Measurements from ENCODE around the gene RPL37.
"Not testable (repeated sequence)": the region's sequence is repeated elsewhere in the genome, so short reads cannot be mapped to it uniquely, and the experiment has no call there.

RPL37 gene

DNA sequence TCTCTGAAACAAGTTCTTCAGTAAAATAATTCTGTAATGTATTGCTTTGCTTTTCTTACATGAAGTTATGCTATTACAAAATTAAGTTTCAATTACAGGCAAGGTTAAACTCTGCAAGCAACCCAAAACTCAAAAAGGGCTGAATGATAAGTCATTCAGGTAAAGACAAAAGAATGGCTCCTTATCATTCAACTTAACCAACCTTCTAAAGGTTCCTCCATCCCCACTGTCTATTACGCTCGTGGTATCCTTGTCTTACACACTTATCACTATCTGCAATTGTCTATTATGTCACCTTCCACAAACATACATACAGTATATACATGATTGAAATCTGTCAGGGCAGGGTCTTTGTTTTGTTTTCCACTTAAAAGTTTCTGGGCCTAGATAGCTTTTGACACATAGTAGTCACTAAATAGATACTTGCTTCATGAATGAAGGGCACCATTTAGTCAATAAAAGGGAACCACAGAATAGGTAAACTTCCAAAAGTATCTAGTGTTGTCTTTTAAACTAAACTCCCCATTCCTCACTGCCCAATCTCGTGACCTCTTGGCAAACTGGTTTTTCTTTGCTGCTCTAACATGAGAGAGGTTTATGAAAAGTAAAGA, 6.9 kb downstream of the RPL37 start:
- peaks cover 79% of the 10 kb centered on the region for H3F3A ChIP-seq (ENCODE audit: insufficient read depth, low read length)

GRCh38 chr5:40827188-40827977, 7.6 kb downstream of the RPL37 start:
- Histone ChIP-seq H3K27ac (ENCODE audit: low read length) (no peak overlapping the region), H3K4me1 (ENCODE audit: low read length) (peaks cover 10% of the 10 kb centered on the region)
- TF ChIP-seq CTCF (IDR thresholded peaks at IDR 0.05; ENCODE audit: low read length), result no peak
- no peak for TF ChIP-seq EZH2phosphoT487 (IDR thresholded peaks at IDR 0.05; ENCODE audit: low read length)
- no peak for TF ChIP-seq EZH2 (optimal IDR thresholded peaks at IDR 0.05; ENCODE audit: low read depth, low read length)

More for the DNA sequence above, 6.9 kb downstream of the RPL37 start:
- no peaks in the 10 kb centered on the region for H3K9me2 ChIP-seq (replicated peaks; ENCODE audit: insufficient read depth, low read length)
- no peak overlapping the region for H3K4me3 ChIP-seq (ENCODE audit: low read length)
- no peak for DNase-seq
- no peaks in the 10 kb centered on the region for H3K9me3 ChIP-seq (replicated peaks; ENCODE audit: insufficient read depth, low read length)
- no peak overlapping the region for H3K27ac ChIP-seq (ENCODE audit: low read length)
- peaks cover 41% of the 10 kb centered on the region for H3K79me2 ChIP-seq (ENCODE audit: low read length)
- TF ChIP-seq CTCF (IDR thresholded peaks at IDR 0.05; ENCODE audit: low read length), result no peak
- no peak for TF ChIP-seq EZH2 (optimal IDR thresholded peaks at IDR 0.05; ENCODE audit: low read depth, low read length)
- TF ChIP-seq EZH2phosphoT487 (IDR thresholded peaks at IDR 0.05; ENCODE audit: low read length), result no peak
- no peaks in the 10 kb centered on the region for H3K27me3 ChIP-seq (replicated peaks; ENCODE audit: insufficient read depth, low read length)
- no peak overlapping the region for H3K9ac ChIP-seq (ENCODE audit: low read length)
- H2AFZ ChIP-seq (ENCODE audit: low read length), result no peak overlapping the region
- peaks cover 18% of the 10 kb centered on the region for H3K4me1 ChIP-seq (ENCODE audit: low read length)
- H3K4me2 ChIP-seq (ENCODE audit: low read depth, low read length), result no peak overlapping the region
- peaks cover 32% of the 10 kb centered on the region for H4K20me1 ChIP-seq (ENCODE audit: insufficient read depth, low read length)
- peaks cover 34% of the 10 kb centered on the region for H3K36me3 ChIP-seq (replicated peaks; ENCODE audit: insufficient read depth, low read length)

GRCh38 chr5:40826489-40827187, 8.4 kb downstream of the RPL37 start:
- H3K79me2 ChIP-seq (ENCODE audit: low read length), result peaks cover 26% of the 10 kb centered on the region
- TF ChIP-seq EZH2phosphoT487 (IDR thresholded peaks at IDR 0.05; ENCODE audit: low read length) (no peak), EZH2 (optimal IDR thresholded peaks at IDR 0.05; ENCODE audit: low read depth, low read length) (no peak), CTCF (IDR thresholded peaks at IDR 0.05; ENCODE audit: low read length) (no peak)
- H3K9me2 ChIP-seq (replicated peaks; ENCODE audit: insufficient read depth, low read length), result no peaks in the 10 kb centered on the region
- H2AFZ ChIP-seq (ENCODE audit: low read length), result no peak overlapping the region
- no peak overlapping the region for H3K4me3 ChIP-seq (ENCODE audit: low read length)
- peaks cover 17% of the 10 kb centered on the region for H4K20me1 ChIP-seq (ENCODE audit: insufficient read depth, low read length)
- no peak overlapping the region for H3K27ac ChIP-seq (ENCODE audit: low read length)
- DNase-seq, result no peak
- H3F3A ChIP-seq (ENCODE audit: insufficient read depth, low read length), result peaks cover 64% of the 10 kb centered on the region
- peaks cover 3% of the 10 kb centered on the region for H3K4me1 ChIP-seq (ENCODE audit: low read length)
- no peaks in the 10 kb centered on the region for H3K9me3 ChIP-seq (replicated peaks; ENCODE audit: insufficient read depth, low read length)
- peaks cover 19% of the 10 kb centered on the region for H3K36me3 ChIP-seq (replicated peaks; ENCODE audit: insufficient read depth, low read length)
- H3K27me3 ChIP-seq (replicated peaks; ENCODE audit: insufficient read depth, low read length), result no peaks in the 10 kb centered on the region
- H3K4me2 ChIP-seq (ENCODE audit: low read depth, low read length), result no peak overlapping the region
- H3K9ac ChIP-seq (ENCODE audit: low read length), result no peak overlapping the region

More at GRCh38 chr5:40827188-40827977, 7.6 kb downstream of the RPL37 start:
- Histone ChIP-seq H4K20me1 (ENCODE audit: insufficient read depth, low read length) (peaks cover 25% of the 10 kb centered on the region), H3K4me3 (ENCODE audit: low read length) (no peak overlapping the region), H3K4me2 (ENCODE audit: low read depth, low read length) (no peak overlapping the region), H3K79me2 (ENCODE audit: low read length) (peaks cover 34% of the 10 kb centered on the region), H3K27me3 (replicated peaks; ENCODE audit: insufficient read depth, low read length) (no peaks in the 10 kb centered on the region), H3F3A (ENCODE audit: insufficient read depth, low read length) (peaks cover 72% of the 10 kb centered on the region), H3K9me2 (replicated peaks; ENCODE audit: insufficient read depth, low read length) (no peaks in the 10 kb centered on the region), H3K36me3 (replicated peaks; ENCODE audit: insufficient read depth, low read length) (peaks cover 27% of the 10 kb centered on the region), H3K9ac (ENCODE audit: low read length) (no peak overlapping the region), H3K9me3 (replicated peaks; ENCODE audit: insufficient read depth, low read length) (no peaks in the 10 kb centered on the region), H2AFZ (ENCODE audit: low read length) (no peak overlapping the region)
- no peak for DNase-seq

GRCh38 chr5:40825461-40826043, 9.5 kb downstream of the RPL37 start:
- H3K9me3 ChIP-seq (replicated peaks; ENCODE audit: insufficient read depth, low read length); DNase-seq: not testable (repeated sequence)
- H3K36me3 ChIP-seq (replicated peaks; ENCODE audit: insufficient read depth, low read length), result peaks cover 10% of the 10 kb centered on the region

More at GRCh38 chr5:40825461-40826043, 9.5 kb downstream of the RPL37 start:
- H3K27me3 ChIP-seq (replicated peaks; ENCODE audit: insufficient read depth, low read length); H3K27ac ChIP-seq (ENCODE audit: low read length); H3K9me2 ChIP-seq (replicated peaks; ENCODE audit: insufficient read depth, low read length); H3K4me3 ChIP-seq (ENCODE audit: low read length); H3K4me2 ChIP-seq (ENCODE audit: low read depth, low read length); H3K4me1 ChIP-seq (ENCODE audit: low read length); H2AFZ ChIP-seq (ENCODE audit: low read length); H3K9ac ChIP-seq (ENCODE audit: low read length): not testable (repeated sequence)
- Histone ChIP-seq H3K79me2 (ENCODE audit: low read length) (peaks cover 16% of the 10 kb centered on the region), H4K20me1 (ENCODE audit: insufficient read depth, low read length) (peaks cover 15% of the 10 kb centered on the region; the same call in 1 of the 2 replicates), H3F3A (ENCODE audit: insufficient read depth, low read length) (peaks cover 54% of the 10 kb centered on the region)

Data from MM.1S (cell line).